SU-DHL-6 (cell line): ENCODE data around the gene SLC25A25.

Experiments used
- EZH2phosphoT487 ChIP-seq: fragments of 200-600 bp; sonication (generic), shearing (Covaris generic); conservative IDR thresholded peaks from 2 replicates; pipeline ENCODE4 v1.6.1; 2018; ENCODE audit warnings: mild to moderate bottlenecking, antibody characterized with exemption, low read length, moderate library complexity, mixed read lengths
- TF ChIP-seq, protein P1 (sequence below): fragments of 200-600 bp; sonication (generic); IDR thresholded peaks from one replicate; pipeline ENCODE4 v1.5.1; 2017; ENCODE audit warnings: antibody characterized with exemption, mild to moderate bottlenecking, low read length, moderate library complexity; ENCODE audit not compliant: insufficient read depth, poor library complexity, severe bottlenecking

DNA sequence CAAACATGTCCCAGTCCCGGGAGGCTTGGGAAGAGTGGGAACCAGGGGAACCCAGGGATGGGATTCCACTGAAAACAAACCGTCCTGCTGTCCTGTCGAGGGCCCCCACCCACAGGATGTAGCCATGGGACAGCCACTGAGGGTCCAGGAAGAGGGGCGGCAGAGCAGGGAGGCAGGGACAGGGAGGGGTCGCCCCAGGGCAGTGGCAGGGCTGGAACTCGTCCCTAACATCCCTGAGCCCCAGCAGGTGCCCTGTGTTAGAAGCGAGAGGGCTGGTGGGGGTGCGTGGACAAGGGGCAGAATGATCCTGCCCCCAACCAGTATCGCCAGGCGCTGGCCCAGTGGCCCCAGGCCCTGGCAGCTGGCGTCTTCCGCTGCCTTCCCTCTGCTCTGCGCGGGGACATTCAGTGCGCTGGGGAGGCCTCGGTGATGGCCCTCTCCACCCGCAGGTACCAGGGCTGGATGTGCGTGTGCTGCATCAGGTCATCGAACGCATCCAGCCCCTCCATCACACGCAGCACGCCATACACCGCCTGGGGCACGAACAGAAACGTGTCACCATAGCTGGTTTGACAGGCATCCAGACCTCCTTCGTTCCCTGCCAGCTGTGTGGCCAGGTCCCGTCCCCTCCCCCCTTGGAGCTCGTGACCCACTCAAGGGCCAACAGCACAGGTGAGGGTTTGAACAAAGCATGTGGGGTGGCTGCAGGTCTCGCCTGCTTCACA, 52.9 kb downstream of the SLC25A25 start:
- TF ChIP-seq EZH2phosphoT487 = no peak
- TF ChIP-seq, protein P1, sequence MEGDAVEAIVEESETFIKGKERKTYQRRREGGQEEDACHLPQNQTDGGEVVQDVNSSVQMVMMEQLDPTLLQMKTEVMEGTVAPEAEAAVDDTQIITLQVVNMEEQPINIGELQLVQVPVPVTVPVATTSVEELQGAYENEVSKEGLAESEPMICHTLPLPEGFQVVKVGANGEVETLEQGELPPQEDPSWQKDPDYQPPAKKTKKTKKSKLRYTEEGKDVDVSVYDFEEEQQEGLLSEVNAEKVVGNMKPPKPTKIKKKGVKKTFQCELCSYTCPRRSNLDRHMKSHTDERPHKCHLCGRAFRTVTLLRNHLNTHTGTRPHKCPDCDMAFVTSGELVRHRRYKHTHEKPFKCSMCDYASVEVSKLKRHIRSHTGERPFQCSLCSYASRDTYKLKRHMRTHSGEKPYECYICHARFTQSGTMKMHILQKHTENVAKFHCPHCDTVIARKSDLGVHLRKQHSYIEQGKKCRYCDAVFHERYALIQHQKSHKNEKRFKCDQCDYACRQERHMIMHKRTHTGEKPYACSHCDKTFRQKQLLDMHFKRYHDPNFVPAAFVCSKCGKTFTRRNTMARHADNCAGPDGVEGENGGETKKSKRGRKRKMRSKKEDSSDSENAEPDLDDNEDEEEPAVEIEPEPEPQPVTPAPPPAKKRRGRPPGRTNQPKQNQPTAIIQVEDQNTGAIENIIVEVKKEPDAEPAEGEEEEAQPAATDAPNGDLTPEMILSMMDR = no peak
